ENCODE results near the gene COL1A2.

The COL1A2 gene

DNA sequence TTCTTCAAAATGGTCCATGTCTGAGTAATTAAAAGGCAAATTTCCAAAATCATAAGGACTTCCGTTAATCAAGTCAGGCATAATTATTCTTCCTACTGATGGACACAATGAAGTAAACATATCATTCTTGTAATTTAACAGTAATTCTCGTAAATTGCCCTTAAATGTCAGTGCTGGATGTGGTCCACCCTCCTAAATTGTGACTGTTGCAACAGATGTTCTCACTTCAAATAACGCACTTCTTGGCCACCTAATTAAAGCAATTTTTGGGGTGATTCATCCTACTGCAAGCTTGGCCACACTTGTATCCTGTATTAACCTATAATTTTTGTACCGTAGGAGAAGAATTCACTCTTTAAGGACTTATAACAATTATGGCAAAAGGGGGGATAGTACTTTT lies 1.9 kb downstream of the COL1A2 start:
- TF ChIP-seq CTCF (IDR thresholded peaks at IDR 0.05), result no peak
- no peak for TF ChIP-seq ZFX (IDR thresholded peaks at IDR 0.05; ENCODE audit: borderline replicate concordance)
- H3K27ac ChIP-seq, result no peak overlapping the region

GRCh38 chr7:94397722-94398121 lies 3.0 kb downstream of the COL1A2 start:
- H3K27ac ChIP-seq, result no peak overlapping the region
- no peak for TF ChIP-seq CTCF (IDR thresholded peaks at IDR 0.05)
- TF ChIP-seq ZFX (IDR thresholded peaks at IDR 0.05; ENCODE audit: borderline replicate concordance), result no peak

- H3K27ac ChIP-seq, result no peak overlapping the region
- TF ChIP-seq ZFX (IDR thresholded peaks at IDR 0.05; ENCODE audit: borderline replicate concordance), result no peak
- no peak for TF ChIP-seq CTCF (IDR thresholded peaks at IDR 0.05)
These were observed 4.1 kb downstream of the COL1A2 start for GRCh38 chr7:94398841-94399240.

- H3K27ac ChIP-seq, result no peak overlapping the region
- no peak for TF ChIP-seq CTCF (IDR thresholded peaks at IDR 0.05)
- no peak for TF ChIP-seq ZFX (IDR thresholded peaks at IDR 0.05; ENCODE audit: borderline replicate concordance)
These were observed 5.3 kb downstream of the COL1A2 start for GRCh38 chr7:94400022-94400421.

DNA sequence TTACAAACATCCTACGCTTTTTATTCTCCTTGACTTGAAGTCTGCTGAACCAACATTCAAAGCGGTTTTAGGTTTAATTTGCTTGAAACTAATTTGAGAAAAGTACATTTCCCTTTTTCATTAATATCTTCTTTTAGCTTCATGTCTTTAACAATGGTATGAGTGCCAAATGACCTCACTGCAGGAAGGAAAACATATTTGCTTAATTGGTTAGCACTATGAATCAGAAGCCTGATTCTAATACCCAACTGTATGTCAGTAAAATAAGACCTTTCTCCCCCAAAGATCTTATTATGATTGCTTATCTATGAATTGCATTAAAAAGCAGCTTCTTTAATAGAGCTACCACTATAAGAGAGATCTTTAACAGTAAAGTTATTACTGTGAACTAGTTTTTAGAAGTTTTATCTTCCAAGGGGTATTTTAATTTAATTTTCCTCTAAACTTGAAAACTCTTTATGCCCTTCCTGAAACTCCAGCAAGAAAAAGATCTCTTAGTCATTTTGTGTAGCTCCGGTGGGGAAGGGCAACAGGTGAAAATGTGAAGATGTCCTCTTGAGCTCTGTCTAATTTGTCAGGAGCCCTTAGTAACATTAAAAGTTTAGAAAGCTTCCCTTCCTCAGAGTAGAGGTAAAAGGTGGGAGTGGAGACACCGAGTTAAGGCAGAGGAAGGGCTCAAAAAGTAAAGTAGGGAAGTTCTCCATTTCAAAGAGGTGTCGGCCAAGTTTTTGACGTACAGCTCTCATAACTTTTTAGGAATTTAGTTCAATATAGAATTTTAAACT lies 6.1 kb downstream of the COL1A2 start:
- H3K27ac ChIP-seq, result no peak overlapping the region
- TF ChIP-seq CTCF (IDR thresholded peaks at IDR 0.05) (no peak), ZFX (IDR thresholded peaks at IDR 0.05; ENCODE audit: borderline replicate concordance) (no peak)

DNA sequence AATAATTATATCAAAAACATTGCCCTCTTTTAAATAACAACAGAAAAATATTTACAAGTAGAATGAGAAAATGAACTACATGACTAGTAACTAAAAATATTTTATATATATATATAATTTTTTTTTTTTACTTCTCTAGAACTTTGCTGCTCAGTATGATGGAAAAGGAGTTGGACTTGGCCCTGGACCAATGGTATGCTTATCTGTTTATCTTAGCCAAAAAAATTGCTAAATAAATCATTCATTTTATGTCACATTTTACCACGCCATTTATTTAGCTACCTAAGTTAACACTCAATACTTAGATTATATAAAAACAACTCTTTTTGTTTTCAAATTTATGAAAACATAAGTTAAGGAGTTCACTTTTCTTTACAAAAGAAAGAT lies 6.7 kb downstream of the COL1A2 start:
- H3K27ac ChIP-seq, result no peak overlapping the region
- TF ChIP-seq CTCF (IDR thresholded peaks at IDR 0.05) (no peak), ZFX (IDR thresholded peaks at IDR 0.05; ENCODE audit: borderline replicate concordance) (no peak)

GRCh38 chr7:94403546-94403945 lies 8.9 kb downstream of the COL1A2 start:
- no peak for TF ChIP-seq CTCF (IDR thresholded peaks at IDR 0.05)
- TF ChIP-seq ZFX (IDR thresholded peaks at IDR 0.05; ENCODE audit: borderline replicate concordance), result no peak
- no peak overlapping the region for H3K27ac ChIP-seq
